GM10248 (cell line): ENCODE results near the gene PIK3R3.

Experiments used
- CTCF ChIA-PET: fragments of 300-600 bp; sonication (Branson Sonifier 250); formaldehyde crosslinking; extraction: SDS; loops from one replicate; lab custom pipeline; 2021; ENCODE audit warnings: antibody characterized with exemption; lab: Yijun Ruan, JAX
- POLR2A ChIA-PET: fragments of 350-650 bp; sonication (Branson Sonifier 250); formaldehyde crosslinking; extraction: SDS; loops from one replicate; lab custom pipeline; 2020; ENCODE audit warnings: antibody characterized with exemption; lab: Yijun Ruan, JAX
- DNase-seq: peaks from one replicate; pipeline ENCODE4 v3.0.0; 2012; ENCODE audit errors: extremely low spot score
- TF ChIP-seq, protein P1 (sequence below): IDR thresholded peaks from 2 replicates; pipeline ENCODE4 v1.5.1; 2012; ENCODE audit warnings: mild to moderate bottlenecking, low read depth; ENCODE audit errors: extremely low read depth, missing control alignments, control extremely low read depth

The PIK3R3 gene

DNA sequence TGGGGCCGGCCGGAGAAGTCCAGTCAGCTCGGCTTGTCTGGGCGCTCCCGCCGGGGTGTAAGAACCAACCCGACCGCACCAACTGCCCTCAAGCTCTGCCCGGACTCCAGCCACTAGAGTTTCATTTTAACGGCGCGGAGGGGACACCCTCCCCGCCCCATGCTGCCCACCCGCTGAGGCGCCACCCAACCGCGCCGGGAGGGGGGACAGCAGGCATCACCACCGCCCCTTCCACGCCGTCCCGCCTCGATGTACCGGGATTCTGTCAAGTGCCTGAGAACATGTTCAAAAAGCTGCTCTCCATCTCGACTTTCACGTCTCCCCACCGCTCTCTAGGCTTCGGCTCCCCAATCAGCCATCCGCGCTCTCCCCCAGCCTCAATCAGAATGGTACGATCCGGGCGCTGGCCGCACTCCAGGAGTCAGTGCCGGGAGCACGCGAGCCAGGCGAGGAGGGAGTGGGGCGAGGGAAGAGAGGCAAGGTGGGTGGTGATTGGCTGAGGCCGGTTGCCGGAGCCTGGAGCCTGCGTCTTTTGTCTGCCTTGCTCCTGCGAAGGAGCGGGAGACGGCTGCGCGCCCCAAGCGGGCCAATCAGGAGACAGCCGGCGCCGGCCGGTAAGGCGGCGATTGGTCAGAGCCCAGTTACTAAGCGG is at the start of gene PIK3R3:
TSS of gene PIK3R3 (minus strand) at position 101 of the 652 bp plus-strand sequence. CDS start 677 bp downstream, outside the sequence.
- ChIA-PET POLR2A (interaction anchor here (0.5 to 1.7 kb wide), 23 partner anchors 9 to 1305 kb away, joined by 3 to 21 read pairs (median 4); partner anchors contain the start of genes FOXD2 and GPBP1L1), CTCF (interaction anchor here (0.9 to 1.2 kb wide), 3 partner anchors 22 to 91 kb away, joined by 3 to 4 read pairs (median 3); no protein-coding TSS in a partner anchor)
- peak; percentile 97 for DNase-seq

DNA sequence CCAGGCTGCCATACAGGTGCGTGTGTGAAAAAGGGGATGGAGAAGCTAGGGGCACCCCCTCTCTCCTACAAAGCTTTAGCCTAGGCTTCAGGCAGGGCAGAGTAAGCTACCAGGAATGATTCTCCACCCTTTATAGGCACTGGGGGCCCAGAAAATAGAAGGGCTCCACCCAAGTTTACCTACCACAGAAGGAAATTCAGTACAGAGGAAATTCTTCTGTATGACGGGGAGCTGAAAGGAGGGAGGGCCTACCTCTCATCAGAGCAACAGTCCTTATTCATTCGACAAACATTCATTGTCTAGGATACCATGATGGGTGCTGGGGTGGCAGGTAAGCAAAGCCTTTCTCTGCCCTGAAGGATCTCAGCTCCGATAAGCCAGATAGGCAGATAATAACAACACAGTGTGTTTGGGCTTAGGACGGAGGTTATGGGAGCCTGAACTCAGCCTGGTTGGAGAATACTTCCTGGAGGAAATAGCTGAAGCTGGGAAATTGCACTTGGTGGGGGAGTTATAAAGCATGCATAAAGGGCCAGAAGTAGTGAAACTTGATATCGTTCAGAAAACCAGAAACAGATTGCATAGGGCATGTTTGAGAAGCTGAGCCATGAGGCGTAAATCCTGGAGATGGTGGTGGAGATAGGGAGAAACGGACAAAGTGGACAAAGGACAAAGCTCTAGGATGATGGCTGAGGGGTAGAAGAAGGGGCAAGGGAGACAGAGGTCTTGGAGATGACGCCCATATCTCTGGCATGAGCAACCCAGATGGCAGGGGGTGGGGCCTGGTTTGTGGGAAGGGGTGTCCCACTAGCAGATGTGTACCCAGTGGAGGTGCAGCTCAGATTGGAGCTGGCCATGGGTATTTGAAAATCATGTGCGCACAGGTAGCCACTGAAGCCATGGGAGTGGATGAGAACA is 49.2 kb upstream of the PIK3R3 start:
- TF ChIP-seq, protein P1, sequence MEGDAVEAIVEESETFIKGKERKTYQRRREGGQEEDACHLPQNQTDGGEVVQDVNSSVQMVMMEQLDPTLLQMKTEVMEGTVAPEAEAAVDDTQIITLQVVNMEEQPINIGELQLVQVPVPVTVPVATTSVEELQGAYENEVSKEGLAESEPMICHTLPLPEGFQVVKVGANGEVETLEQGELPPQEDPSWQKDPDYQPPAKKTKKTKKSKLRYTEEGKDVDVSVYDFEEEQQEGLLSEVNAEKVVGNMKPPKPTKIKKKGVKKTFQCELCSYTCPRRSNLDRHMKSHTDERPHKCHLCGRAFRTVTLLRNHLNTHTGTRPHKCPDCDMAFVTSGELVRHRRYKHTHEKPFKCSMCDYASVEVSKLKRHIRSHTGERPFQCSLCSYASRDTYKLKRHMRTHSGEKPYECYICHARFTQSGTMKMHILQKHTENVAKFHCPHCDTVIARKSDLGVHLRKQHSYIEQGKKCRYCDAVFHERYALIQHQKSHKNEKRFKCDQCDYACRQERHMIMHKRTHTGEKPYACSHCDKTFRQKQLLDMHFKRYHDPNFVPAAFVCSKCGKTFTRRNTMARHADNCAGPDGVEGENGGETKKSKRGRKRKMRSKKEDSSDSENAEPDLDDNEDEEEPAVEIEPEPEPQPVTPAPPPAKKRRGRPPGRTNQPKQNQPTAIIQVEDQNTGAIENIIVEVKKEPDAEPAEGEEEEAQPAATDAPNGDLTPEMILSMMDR: no peak
- ChIA-PET CTCF (interaction anchor here (0.6 to 16.5 kb wide), 21 partner anchors 10 to 223 kb away, joined by 3 to 256 read pairs (median 4); partner anchors contain the start of genes PIK3R3 and POMGNT1), POLR2A (no interaction called here)
- no peak for DNase-seq

More for the DNA sequence above, at the start of gene PIK3R3:
- TF ChIP-seq, protein P1: no peak

DNA sequence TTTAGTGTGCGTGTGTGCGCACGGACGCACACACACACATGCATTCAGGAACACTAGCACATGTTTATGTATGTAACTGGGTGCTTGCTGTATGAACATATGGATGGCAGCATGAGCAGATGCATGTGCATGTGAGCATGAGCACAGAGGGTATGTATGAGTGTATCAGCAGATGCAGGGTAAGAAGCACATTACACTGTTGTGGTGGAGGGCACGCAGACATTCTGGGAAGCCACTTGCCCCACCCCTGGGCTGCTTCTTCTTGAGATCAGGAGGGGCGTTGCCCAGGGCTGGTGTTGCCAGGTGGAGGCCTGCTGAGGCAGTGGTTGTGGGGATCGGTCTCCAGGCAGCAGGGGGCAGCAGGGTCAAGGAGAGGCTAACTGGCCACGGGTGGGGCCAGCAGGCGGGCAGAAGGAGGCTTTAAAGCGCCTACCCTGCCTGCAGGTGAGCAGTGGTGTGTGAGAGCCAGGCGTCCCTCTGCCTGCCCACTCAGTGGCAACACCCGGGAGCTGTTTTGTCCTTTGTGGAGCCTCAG is 47.7 kb upstream of the PIK3R3 start:
- no peak for DNase-seq
- ChIA-PET CTCF (interaction anchor here (0.7 to 16.5 kb wide), 16 partner anchors 8 to 535 kb away, joined by 3 to 256 read pairs (median 4); partner anchors contain the start of gene POMGNT1), POLR2A (no interaction called here)
- TF ChIP-seq, protein P1: peak; percentile 43

DNA sequence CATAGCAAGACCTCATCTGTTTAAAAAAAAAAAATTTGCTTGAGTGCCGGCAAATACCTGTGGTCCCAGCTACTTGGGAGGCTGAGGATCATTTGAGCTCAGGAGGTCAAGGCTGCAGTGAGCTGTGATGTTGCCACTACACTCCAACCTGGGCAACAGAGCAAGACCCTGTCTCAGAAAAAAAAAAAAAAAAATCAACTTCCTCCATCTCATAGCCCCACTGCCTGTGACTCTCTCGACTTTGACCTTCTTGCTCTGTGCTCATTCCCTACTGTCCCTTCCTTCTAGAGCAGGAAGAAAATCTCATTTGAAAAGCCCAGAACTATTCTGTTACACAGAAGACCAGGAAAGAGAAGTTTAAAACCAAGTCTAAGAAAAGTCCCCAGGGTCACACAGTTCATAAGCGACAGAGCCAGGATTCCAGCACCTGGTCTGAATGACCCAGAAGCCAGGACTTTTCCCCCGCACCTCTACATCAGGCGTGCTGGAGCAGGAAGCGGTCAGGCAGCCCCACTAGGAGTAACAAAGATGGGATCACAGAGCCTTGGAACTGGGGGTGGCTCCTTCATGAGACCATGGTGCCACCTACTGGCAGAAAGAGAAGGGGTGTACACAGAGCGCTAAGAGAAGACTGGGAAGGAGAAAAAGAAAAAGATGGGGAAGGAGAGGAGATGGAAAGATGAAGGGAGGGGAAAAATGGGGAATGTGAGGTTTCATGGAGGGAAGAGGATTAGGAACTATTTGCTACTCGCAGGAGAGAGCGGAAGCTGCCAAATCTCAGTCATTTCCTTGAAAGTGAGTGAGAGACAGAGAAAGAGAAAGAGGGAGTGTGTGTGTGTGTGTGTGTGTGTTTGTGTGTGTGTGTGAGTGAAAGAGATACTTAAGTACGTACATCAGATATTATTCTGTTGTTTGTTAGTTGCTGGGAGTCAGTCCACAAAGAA is 47.0 kb upstream of the PIK3R3 start:
- DNase-seq: peak; percentile 78
- ChIA-PET CTCF (interaction anchor here (0.9 to 16.5 kb wide), 9 partner anchors 11 to 142 kb away, joined by 3 to 256 read pairs (median 4); partner anchors contain the start of gene POMGNT1), POLR2A (no interaction called here)
- TF ChIP-seq, protein P1: peak; percentile 85

DNA sequence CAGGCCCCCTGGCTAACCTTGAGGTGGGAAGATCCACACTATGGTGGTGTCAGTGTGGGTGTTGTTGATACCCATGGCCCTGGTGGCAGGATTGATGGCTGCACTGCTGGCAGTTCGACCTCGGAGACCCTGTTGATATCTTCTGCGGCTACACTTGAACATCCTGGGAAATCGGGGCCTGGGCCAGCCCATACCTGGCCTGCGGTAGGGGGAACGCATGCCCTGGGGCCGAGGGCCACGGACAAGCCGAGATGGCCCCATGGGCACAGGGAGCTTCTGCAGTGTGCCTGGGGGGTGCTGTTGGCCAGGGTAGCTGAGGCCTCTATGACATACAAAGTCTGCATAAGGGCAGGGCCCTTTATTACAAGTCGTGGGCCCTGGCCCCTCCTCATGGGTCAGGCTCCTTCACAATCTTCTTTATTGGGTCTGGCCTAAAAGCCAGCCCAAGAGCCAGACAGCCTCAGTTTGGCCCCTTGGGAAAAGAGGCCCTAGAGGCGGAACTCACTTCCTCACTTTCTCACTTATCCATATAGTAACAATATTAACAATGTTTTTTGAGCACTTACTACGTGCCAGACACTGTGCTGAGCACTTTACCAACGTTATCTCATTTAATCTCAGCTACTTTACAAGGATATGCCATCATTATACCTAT is 43.9 kb upstream of the PIK3R3 start, which contains the start of gene P3R3URF:
TSS of gene P3R3URF (minus strand) at position 278 of the 655 bp plus-strand sequence. CDS start at position 261, 17 bp downstream.
- POLR2A ChIA-PET: no interaction called here
- no peak for DNase-seq
- TF ChIP-seq, protein P1: no peak
- CTCF ChIA-PET: interaction anchor here (2.1 to 16.5 kb wide), 2 partner anchors 47 to 139 kb away, joined by 7 to 256 read pairs; no protein-coding TSS in a partner anchor
